ENCODE results near the gene FBXL15. TPM values are rescaled to one million over a fixed set of nuclear protein-coding genes. Genes with fewer than 3 reads are reported as not detected.

The FBXL15 gene
- total and polyA plus RNA-seq, 2 of the 13 experiments (the other 11 are each of a cell fraction or from before 2014, with no cell fraction given), result 4.3 to 8.3 TPM

DNA sequence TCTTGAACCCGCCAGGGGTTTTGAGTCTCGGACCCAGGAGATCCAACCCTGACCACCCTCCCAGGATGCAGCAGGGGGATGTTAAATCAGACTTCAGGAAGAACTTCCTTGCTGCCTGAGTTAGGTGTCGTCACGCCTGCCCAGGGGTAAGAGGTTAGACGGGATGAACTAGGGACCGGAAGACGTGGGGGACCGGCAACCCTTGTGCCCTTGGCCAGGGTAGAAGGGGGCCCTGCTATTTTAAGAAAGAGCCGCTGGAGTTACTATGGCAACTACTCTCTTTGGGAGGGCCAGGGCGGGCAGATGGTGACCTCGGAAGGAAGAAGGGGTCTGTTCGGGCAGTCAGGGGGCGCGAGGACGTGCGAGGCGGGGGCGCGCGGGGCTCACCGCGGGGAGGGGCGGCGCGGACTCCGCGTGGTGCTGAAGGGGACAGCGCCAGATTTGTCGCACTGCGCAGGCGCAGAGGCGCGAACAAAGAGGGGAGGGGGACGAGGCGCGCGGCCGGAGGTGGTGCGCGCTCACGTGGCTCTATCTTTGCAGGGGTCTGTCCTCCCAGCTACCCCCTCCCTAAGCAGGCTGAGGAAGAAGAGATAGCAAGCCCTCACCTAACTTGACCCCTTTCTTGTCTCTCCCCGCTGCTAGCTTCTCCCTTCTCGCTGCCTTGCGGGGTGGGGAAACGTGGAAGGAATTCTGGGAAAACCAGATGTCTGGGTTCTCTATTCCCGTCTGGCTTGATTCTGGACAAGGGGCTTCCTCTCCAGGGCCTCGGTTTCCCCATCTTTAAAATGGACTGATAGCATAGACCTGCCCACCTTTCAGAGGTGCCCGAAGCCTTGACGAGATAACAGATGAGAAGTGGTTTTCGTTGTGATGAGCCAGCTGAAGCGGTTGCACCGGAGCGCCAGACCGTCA lies 1.1 kb upstream of the FBXL15 start (continued):
- TF ChIP-seq, protein P1, sequence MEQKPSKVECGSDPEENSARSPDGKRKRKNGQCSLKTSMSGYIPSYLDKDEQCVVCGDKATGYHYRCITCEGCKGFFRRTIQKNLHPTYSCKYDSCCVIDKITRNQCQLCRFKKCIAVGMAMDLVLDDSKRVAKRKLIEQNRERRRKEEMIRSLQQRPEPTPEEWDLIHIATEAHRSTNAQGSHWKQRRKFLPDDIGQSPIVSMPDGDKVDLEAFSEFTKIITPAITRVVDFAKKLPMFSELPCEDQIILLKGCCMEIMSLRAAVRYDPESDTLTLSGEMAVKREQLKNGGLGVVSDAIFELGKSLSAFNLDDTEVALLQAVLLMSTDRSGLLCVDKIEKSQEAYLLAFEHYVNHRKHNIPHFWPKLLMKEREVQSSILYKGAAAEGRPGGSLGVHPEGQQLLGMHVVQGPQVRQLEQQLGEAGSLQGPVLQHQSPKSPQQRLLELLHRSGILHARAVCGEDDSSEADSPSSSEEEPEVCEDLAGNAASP (CRISPR knock-in tag; IDR thresholded peaks at IDR 0.05; ENCODE audit: borderline replicate concordance), result no peak
- TF ChIP-seq ZNF234 (CRISPR knock-in tag; conservative IDR thresholded peaks at IDR 0.05), result no peak
- TF ChIP-seq, protein P2, sequence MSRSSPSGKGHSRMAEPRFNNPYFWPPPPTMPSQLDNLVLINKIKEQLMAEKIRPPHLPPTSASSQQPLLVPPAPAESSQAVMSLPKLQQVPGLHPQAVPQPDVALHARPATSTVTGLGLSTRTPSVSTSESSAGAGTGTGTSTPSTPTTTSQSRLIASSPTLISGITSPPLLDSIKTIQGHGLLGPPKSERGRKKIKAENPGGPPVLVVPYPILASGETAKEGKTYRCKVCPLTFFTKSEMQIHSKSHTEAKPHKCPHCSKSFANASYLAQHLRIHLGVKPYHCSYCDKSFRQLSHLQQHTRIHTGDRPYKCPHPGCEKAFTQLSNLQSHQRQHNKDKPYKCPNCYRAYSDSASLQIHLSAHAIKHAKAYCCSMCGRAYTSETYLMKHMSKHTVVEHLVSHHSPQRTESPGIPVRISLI (CRISPR knock-in tag; IDR thresholded peaks at IDR 0.05; ENCODE audit: borderline replicate concordance), result no peak
- peak; percentile 74 for TF ChIP-seq ISL2 (CRISPR knock-in tag; IDR thresholded peaks at IDR 0.05)
- no peak for TF ChIP-seq ZNF432 (CRISPR knock-in tag; IDR thresholded peaks at IDR 0.05; ENCODE audit: borderline replicate concordance)
- TF ChIP-seq ZNF33A (CRISPR knock-in tag; IDR thresholded peaks at IDR 0.05; ENCODE audit: borderline replicate concordance), result no peak
- no peak for TF ChIP-seq ZSCAN30 (CRISPR knock-in tag; IDR thresholded peaks at IDR 0.05)
- TF ChIP-seq ZFY (CRISPR knock-in tag; IDR thresholded peaks at IDR 0.05), result no peak; the same call in 1 of the 2 replicates
- peak; percentile 72; the same call in 1 of the 2 replicates for TF ChIP-seq ARID2 (CRISPR knock-in tag; IDR thresholded peaks at IDR 0.05; ENCODE audit: borderline replicate concordance)
- TF ChIP-seq HOXA7 (CRISPR knock-in tag; IDR thresholded peaks at IDR 0.05), result no peak
- TF ChIP-seq, protein P3, sequence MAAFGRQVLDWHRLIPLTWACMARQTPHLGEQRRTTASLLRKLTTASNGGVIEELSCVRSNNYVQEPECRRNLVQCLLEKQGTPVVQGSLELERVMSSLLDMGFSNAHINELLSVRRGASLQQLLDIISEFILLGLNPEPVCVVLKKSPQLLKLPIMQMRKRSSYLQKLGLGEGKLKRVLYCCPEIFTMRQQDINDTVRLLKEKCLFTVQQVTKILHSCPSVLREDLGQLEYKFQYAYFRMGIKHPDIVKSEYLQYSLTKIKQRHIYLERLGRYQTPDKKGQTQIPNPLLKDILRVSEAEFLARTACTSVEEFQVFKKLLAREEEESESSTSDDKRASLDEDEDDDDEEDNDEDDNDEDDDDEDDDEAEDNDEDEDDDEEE (CRISPR knock-in tag; IDR thresholded peaks at IDR 0.05), result peak; percentile 34; the same call in 1 of the 2 replicates
- TF ChIP-seq PHF5A (CRISPR knock-in tag; IDR thresholded peaks at IDR 0.05; ENCODE audit: low read depth, unreplicated experiment), result no peak
- TF ChIP-seq ZNF841 (CRISPR knock-in tag; IDR thresholded peaks at IDR 0.05; ENCODE audit: borderline replicate concordance), result no peak
- no peak; the same call in 1 of the 2 replicates for TF ChIP-seq FOXK1 (CRISPR knock-in tag; IDR thresholded peaks at IDR 0.05; ENCODE audit: borderline replicate concordance, low read depth)
- no peak for TF ChIP-seq ETV6 (CRISPR knock-in tag; conservative IDR thresholded peaks at IDR 0.05)

Data from HepG2 (cell line).